HepG2 (cell line): ENCODE measurements around the gene DBNDD2. TPM values are rescaled to one million over a fixed set of nuclear protein-coding genes. Genes with fewer than 3 reads are reported as not detected.
A peak's percentile ranks its signal among the peaks of the same experiment; 100 is the strongest.

ENCODE experiments used
- GATA4 ChIP-seq: sonication (generic); IDR thresholded peaks from 2 replicates; pipeline ENCODE4 v1.6.1; 2016; ENCODE audit warnings: antibody characterized with exemption, low read depth, borderline replicate concordance
- HOXA9 ChIP-seq: sonication (generic); formaldehyde crosslinking; IDR thresholded peaks from 2 replicates; pipeline ENCODE4 v1.8.1; 2022; ENCODE audit warnings: missing genetic modification reagents, mild to moderate bottlenecking, moderate library complexity, borderline replicate concordance
- MTA3 ChIP-seq: sonication (generic); formaldehyde crosslinking; IDR thresholded peaks from 2 replicates; pipeline ENCODE4 v1.4.0; 2020; ENCODE audit warnings: missing genetic modification reagents
- NFE2L1 ChIP-seq: sonication (generic); formaldehyde crosslinking; IDR thresholded peaks from 2 replicates; pipeline ENCODE4 v1.4.0; 2020; ENCODE audit warnings: missing genetic modification reagents, mild to moderate bottlenecking, borderline replicate concordance
- REPIN1 ChIP-seq: sonication (generic); formaldehyde crosslinking; IDR thresholded peaks from 2 replicates; pipeline ENCODE4 v1.8.0; 2022; ENCODE audit warnings: missing genetic modification reagents, low read depth, mild to moderate bottlenecking, borderline replicate concordance
- ZKSCAN5 ChIP-seq: sonication (generic); formaldehyde crosslinking; IDR thresholded peaks from 2 replicates; pipeline ENCODE4 v1.5.1; 2020; ENCODE audit warnings: mild to moderate bottlenecking, missing genetic modification reagents
- ZNF12 ChIP-seq: sonication (generic); formaldehyde crosslinking; IDR thresholded peaks from 2 replicates; pipeline ENCODE4 v1.5.0; 2020; ENCODE audit warnings: missing genetic modification reagents
- ZNF431 ChIP-seq: sonication (generic); formaldehyde crosslinking; IDR thresholded peaks from 2 replicates; pipeline ENCODE4 v1.9.0; 2022; ENCODE audit warnings: missing genetic modification reagents, low read depth, mild to moderate bottlenecking, borderline replicate concordance
- ZNF816 ChIP-seq: sonication (generic); formaldehyde crosslinking; IDR thresholded peaks from 2 replicates; pipeline ENCODE4 v1.8.0; 2022; ENCODE audit warnings: missing genetic modification reagents, mild to moderate bottlenecking, borderline replicate concordance
- ZSCAN21 ChIP-seq: sonication (generic); formaldehyde crosslinking; IDR thresholded peaks from 2 replicates; pipeline ENCODE4 v1.8.0; 2022; ENCODE audit warnings: mild to moderate bottlenecking, missing genetic modification reagents, moderate library complexity, borderline replicate concordance
- polyA plus RNA-seq, 8 experiments: library from polyadenylated mRNA; depleted of rRNA in 3 of 8; stranded (reverse) in 7 of 8; unstranded in 1 of 8; fragments of >200 nt; fragmentation: Illumina TruSeq in 4 of 8; extraction: Trizol in 4 of 8; gene quantifications; 2 replicates each; pipeline versions ENCODE4 v1.2.1 to v1.2.3, GENCODE V29; 2011 to 2016; ENCODE audit warnings: low read depth in 4 of 8, missing spikeins in 1 of 8, mixed read lengths in 1 of 8; ENCODE audit not compliant: insufficient read depth in 1 of 8
- total RNA-seq, 5 experiments: library from RNA; depleted of rRNA; stranded (reverse); fragments of >200 nt; fragmentation: Illumina TruSeq; extraction: Trizol; gene quantifications; 2 replicates each; pipeline ENCODE4 v1.2.3, GENCODE V29; 2016; ENCODE audit warnings: low read depth in 1 of 5
- TF ChIP-seq, protein P1 (sequence below): sonication (generic); formaldehyde crosslinking; IDR thresholded peaks from 2 replicates; pipeline ENCODE4 v1.4.0; 2020; ENCODE audit warnings: missing genetic modification reagents
- TF ChIP-seq, protein P2 (sequence below), 2 experiments: sonication (generic) in 1 of 2; formaldehyde crosslinking in 1 of 2; IDR thresholded peaks; 2 replicates each; pipeline versions ENCODE4 v1.4.0 to v1.6.1; 2018 to 2020; ENCODE audit warnings: missing genetic modification reagents in 2 of 2, borderline replicate concordance in 1 of 2, low read depth in 1 of 2, mild to moderate bottlenecking in 1 of 2, missing biosample characterization in 1 of 2
- TF ChIP-seq, protein P3 (sequence below): sonication (generic); formaldehyde crosslinking; IDR thresholded peaks from 2 replicates; pipeline ENCODE4 v1.4.0; 2020; ENCODE audit warnings: missing genetic modification reagents

DBNDD2 gene
- total and polyA plus RNA-seq, 2 of the 13 experiments (the other 11 are each of a cell fraction or from before 2014, with no cell fraction given) = 16.7 to 47.6 TPM

DNA sequence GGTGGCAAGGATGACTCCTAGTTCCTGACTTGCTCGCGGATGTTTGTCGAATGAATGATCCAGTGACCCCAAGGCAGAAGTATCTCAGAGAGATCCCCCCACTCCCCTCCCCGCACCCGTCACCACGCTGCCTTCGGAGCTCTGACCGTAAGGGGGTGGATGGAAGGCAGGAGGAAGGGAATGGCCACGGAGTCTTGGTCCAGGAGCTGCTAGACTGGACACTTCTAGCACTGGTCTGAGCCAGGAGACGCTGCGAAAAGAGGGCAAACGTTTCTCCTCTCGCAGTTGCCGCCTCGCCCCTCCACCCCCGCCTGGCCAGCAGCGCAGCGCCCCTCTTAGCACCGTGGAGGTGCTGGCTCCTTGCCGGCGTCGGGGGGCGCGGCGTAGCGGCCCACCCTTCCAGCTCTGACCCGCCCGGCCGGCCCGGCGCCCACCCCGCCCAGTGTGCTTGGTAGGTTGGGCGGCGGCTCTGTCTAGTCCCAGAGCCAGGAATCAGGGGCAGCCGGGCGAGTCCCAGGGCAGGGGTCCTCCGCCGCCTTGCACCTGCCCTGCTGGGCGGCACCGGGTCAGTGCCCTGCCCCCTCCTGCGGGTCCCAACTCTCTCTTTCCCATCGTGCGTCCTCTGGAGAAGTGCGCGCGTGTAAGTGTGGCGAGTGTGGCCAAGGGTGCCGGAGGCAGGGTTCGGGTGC lies 2.4 kb upstream of the DBNDD2 start (continued):
- TF ChIP-seq, protein P1, sequence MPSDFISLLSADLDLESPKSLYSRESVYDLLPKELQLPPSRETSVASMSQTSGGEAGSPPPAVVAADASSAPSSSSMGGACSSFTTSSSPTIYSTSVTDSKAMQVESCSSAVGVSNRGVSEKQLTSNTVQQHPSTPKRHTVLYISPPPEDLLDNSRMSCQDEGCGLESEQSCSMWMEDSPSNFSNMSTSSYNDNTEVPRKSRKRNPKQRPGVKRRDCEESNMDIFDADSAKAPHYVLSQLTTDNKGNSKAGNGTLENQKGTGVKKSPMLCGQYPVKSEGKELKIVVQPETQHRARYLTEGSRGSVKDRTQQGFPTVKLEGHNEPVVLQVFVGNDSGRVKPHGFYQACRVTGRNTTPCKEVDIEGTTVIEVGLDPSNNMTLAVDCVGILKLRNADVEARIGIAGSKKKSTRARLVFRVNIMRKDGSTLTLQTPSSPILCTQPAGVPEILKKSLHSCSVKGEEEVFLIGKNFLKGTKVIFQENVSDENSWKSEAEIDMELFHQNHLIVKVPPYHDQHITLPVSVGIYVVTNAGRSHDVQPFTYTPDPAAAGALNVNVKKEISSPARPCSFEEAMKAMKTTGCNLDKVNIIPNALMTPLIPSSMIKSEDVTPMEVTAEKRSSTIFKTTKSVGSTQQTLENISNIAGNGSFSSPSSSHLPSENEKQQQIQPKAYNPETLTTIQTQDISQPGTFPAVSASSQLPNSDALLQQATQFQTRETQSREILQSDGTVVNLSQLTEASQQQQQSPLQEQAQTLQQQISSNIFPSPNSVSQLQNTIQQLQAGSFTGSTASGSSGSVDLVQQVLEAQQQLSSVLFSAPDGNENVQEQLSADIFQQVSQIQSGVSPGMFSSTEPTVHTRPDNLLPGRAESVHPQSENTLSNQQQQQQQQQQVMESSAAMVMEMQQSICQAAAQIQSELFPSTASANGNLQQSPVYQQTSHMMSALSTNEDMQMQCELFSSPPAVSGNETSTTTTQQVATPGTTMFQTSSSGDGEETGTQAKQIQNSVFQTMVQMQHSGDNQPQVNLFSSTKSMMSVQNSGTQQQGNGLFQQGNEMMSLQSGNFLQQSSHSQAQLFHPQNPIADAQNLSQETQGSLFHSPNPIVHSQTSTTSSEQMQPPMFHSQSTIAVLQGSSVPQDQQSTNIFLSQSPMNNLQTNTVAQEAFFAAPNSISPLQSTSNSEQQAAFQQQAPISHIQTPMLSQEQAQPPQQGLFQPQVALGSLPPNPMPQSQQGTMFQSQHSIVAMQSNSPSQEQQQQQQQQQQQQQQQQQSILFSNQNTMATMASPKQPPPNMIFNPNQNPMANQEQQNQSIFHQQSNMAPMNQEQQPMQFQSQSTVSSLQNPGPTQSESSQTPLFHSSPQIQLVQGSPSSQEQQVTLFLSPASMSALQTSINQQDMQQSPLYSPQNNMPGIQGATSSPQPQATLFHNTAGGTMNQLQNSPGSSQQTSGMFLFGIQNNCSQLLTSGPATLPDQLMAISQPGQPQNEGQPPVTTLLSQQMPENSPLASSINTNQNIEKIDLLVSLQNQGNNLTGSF (CRISPR knock-in tag) = no peak
- no peak for TF ChIP-seq ZNF816 (CRISPR knock-in tag)
- peak; percentile 29; the same call in 1 of the 2 replicates for TF ChIP-seq REPIN1 (CRISPR knock-in tag)
- no peak for TF ChIP-seq MTA3 (CRISPR knock-in tag)
- no peak for TF ChIP-seq HOXA9 (CRISPR knock-in tag)
- TF ChIP-seq ZNF12 (CRISPR knock-in tag) = peak; percentile 64
- TF ChIP-seq, protein P2, sequence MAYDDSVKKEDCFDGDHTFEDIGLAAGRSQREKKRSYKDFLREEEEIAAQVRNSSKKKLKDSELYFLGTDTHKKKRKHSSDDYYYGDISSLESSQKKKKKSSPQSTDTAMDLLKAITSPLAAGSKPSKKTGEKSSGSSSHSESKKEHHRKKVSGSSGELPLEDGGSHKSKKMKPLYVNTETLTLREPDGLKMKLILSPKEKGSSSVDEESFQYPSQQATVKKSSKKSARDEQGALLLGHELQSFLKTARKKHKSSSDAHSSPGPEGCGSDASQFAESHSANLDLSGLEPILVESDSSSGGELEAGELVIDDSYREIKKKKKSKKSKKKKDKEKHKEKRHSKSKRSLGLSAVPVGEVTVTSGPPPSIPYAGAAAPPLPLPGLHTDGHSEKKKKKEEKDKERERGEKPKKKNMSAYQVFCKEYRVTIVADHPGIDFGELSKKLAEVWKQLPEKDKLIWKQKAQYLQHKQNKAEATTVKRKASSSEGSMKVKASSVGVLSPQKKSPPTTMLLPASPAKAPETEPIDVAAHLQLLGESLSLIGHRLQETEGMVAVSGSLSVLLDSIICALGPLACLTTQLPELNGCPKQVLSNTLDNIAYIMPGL (CRISPR knock-in tag; IDR thresholded peaks at IDR 0.05; ENCODE audit: borderline replicate concordance in 1 of 2, low read depth in 1 of 2) = peak in 1 of 2 experiments; percentile 52; a peak in 1 of 4 replicates
- no peak; the same call in 1 of the 2 replicates for TF ChIP-seq ZSCAN21 (CRISPR knock-in tag)
- no peak for TF ChIP-seq GATA4
- TF ChIP-seq ZNF431 = no peak
- no peak for TF ChIP-seq ZKSCAN5 (CRISPR knock-in tag)
- TF ChIP-seq, protein P3, sequence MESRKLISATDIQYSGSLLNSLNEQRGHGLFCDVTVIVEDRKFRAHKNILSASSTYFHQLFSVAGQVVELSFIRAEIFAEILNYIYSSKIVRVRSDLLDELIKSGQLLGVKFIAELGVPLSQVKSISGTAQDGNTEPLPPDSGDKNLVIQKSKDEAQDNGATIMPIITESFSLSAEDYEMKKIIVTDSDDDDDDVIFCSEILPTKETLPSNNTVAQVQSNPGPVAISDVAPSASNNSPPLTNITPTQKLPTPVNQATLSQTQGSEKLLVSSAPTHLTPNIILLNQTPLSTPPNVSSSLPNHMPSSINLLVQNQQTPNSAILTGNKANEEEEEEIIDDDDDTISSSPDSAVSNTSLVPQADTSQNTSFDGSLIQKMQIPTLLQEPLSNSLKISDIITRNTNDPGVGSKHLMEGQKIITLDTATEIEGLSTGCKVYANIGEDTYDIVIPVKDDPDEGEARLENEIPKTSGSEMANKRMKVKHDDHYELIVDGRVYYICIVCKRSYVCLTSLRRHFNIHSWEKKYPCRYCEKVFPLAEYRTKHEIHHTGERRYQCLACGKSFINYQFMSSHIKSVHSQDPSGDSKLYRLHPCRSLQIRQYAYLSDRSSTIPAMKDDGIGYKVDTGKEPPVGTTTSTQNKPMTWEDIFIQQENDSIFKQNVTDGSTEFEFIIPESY (CRISPR knock-in tag) = peak; percentile 45; the same call in 1 of the 2 replicates
- TF ChIP-seq NFE2L1 (CRISPR knock-in tag) = 0 out of 2 replicates have a peak, but pooled peaks have one; percentile 23
